CMK (cell line): Measurements from ENCODE around the gene TRAK1.

Experiments
- DNase-seq: peaks from one replicate; pipeline ENCODE4 v3.0.0-alpha.2; 2010; ENCODE audit warnings: low read depth

The TRAK1 gene

DNA sequence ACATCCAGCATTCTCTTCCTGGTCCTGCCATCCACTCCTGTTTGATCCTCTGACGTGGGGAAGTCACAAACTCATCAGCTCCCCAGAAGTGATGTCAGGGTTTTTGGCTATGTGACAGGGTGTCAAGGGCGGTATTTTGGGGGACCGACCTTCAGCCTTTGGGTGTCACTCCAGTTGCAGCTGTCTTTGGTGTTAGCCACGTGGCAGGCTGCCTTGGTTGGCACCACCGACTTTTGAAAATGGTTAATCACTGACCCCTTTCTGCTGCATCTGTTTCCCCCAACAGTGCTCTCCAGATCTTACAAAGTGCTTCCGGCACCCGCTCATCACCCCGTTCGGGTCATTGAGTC is 86.6 kb downstream of the TRAK1 start:
- DNase-seq: no peak

DNA sequence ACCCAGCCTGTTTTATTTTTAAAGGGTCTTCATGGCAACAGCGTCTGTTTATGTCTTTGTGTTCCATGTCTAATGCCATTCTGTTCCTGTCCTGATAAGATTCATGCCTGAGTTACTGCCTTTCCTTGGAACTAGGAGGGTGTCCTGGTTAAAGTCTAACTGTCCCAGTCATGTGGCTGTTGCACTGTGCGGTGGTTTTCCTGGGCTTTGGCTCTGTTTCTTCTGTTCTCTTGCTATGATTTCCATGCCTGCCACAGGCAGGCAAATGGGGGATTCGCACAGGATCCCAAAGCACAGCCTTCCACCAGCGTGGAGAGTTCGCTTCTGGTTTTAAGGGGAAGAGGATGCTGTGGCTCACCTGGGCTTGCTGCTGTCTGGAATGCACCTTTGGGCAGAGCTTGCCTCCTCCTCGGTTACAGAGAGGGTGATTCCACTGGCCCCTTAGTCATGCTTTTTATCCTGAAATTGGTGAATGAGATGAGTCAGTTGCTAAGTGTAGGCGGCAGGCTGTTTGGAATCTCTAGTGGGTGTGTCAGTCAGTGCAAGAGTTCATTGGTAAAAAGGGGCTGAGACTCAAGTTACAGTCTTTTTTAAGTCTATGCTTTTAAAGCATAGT is 88.1 kb downstream of the TRAK1 start:
- no peak for DNase-seq

DNA sequence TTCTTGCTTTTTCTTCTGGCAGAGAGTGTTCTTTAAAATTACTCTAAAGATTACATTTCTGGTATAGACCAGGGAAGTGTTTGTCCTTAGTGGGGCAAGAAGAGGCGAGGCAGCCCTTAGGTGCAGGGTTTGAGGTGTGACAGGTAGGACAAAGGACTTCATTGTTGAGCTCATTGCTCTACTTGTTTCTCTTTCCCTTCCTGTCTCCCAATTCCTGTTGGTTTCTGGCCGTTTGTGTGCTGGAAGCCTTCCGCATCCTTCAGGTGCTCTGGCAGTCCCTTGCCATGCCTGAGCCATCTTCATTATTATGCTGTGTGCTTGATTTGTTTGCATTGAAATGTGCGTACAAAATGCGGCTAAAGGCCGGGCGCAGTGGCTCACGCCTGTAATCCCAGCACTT is 89.7 kb downstream of the TRAK1 start:
- DNase-seq: no peak

DNA sequence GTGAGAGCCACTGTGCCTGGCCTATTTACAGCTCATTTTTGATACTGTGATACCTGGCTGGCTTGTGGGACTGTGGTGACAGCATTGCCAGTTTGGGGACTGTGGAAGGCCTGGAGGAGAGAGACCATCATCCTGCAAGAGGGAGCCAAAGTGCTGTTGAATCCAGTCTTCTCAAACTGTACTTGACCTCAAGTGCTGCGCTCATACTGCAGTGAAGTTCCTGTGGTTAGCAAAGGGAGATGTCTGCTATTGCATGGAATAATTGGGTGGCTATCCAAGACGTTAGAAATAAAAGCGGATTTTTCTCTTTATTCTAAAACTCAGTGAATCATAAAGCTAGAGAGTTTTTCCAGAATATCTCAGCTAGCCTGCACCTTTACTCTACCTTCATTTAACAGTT is 91.4 kb downstream of the TRAK1 start:
- DNase-seq: no peak

DNA sequence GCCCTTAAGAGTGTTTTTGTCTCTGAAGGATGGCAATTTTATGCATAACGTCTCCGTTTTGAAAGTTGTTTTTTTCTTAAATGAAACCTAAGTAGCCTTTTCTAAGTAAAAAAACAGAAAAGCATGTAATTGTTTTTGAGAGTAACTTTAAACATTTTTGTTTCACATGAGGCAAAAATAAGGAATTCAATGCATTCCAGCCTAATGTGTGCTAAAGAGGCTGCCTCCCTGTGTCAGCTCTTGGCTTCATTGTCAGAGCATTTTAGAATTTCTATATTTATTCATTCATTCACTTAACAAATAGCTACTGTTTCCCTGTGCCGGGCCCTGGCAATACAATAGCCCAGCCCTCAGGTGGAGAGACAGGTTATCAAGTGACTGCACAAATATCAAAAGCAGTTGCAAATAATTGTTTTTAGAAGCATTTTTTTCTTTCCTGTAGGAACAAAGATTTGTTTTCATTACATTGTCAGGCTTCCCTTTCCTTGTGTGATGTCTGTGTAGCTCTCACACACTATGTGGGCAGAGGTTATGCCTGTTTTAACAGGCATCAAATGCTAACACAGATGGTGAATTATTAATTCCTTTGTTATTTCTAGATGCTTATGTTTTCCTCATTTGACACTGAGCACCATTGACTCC is 93.0 kb downstream of the TRAK1 start:
- DNase-seq: no peak

DNA sequence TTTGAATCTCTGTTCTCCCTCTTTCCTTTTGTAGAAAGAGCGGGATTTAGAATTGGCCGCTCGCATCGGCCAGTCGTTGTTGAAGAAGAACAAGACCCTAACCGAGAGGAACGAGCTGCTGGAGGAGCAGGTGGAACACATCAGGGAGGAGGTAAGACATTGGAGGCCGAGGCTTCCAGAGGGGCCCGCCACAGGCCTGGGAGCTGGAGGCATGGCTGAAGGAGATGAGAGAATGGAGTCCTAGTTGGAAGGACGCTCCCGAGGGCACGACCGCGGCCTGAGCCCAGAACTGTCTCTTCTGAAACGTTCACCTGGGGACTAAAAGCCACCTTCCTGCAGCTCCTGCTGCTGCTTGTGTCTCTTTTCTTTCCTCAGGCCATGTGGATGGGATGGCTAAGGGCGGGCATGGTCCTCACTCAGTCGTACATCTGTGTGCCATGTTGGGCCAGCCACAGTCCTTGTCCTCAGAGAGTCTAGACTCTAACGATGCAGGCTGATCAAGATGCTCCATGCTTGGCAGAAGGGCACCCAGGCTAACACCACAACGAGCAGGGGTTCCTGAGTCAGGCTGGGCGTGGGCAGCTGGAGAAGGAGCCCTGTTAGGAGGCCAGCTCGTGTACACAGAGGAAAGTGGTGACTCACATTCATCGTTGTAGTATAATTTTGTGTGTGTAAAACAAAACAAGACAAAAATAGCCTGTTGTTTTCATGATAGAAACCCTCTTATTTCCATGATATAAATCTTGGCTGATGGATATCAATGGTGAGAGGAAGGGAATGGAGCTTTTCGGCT is 93.7 kb downstream of the TRAK1 start:
- DNase-seq: no peak

DNA sequence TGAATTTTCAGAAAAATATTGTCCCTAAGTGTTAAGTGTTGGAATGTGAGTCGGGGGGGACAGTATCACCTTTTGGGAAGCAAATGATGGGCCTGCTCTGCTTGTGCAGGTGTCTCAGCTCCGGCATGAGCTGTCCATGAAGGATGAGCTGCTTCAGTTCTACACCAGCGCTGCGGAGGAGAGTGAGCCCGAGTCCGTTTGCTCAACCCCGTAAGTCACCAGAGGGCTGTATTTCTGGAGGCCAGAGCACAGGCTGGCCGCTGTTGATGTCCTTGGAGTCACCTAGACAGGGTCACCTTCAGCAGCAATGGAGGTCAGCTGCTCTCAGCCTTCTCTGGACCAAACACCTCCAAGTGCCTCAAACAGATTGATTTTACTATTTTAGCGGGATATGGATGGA is 96.8 kb downstream of the TRAK1 start:
- DNase-seq: no peak

DNA sequence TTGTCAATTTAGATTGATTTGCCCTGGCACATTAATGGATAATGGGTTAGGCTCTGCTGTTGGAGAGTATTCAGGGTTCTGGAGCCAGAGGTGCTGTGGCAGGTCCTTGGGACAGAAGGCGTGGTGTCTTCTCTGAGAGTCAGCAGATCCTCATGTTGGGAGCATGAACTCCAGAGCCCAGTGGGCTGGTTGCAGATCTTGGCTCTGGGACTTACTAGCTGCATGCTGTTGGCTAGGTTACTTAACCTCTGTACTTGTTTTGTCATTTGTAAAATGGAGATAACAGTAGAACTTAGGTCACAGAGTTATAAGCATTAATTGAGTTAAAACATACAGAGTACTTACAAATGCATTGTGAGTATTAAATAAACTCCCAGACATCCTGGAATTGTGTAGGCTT is 97.2 kb downstream of the TRAK1 start:
- DNase-seq: no peak

DNA sequence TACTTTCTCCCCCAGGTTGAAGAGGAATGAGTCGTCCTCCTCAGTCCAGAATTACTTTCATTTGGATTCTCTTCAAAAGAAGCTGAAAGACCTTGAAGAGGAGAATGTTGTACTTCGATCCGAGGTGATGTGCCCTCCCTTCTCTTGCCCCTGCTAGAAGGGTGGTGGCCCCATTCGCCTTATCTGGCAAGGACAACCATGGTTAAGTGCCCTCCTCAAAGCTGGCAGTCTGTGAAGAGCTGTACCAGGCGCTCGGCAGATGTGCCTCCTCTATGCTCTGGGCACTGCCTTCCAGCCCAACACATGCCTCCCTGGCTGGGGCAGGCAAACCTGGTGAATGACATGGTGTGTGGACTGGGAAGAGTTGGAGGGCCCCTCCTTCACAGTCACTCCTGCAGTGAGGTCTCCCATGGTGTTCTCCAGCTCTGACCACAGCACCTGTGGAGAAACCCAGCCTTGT is 97.9 kb downstream of the TRAK1 start:
- no peak for DNase-seq

DNA sequence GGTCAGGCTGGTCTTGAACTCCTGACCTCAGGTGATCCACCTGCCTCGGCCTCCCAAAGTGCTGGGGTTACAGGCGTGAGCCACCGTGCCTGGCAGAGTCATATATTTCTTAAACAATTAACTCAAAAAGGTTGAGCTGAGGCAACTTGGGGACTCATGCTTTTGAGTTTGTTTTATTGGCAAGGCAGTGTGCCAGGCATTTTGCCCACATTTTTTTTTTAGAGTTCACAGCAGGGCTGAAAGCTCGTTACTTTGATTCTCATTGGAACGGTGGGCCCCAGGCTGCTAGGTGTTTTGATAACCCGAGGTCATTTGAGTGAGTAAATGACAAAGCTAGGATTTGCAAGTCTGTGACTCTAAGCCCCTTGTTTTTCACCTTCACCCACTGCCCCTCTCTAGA is 98.6 kb downstream of the TRAK1 start:
- DNase-seq: no peak

DNA sequence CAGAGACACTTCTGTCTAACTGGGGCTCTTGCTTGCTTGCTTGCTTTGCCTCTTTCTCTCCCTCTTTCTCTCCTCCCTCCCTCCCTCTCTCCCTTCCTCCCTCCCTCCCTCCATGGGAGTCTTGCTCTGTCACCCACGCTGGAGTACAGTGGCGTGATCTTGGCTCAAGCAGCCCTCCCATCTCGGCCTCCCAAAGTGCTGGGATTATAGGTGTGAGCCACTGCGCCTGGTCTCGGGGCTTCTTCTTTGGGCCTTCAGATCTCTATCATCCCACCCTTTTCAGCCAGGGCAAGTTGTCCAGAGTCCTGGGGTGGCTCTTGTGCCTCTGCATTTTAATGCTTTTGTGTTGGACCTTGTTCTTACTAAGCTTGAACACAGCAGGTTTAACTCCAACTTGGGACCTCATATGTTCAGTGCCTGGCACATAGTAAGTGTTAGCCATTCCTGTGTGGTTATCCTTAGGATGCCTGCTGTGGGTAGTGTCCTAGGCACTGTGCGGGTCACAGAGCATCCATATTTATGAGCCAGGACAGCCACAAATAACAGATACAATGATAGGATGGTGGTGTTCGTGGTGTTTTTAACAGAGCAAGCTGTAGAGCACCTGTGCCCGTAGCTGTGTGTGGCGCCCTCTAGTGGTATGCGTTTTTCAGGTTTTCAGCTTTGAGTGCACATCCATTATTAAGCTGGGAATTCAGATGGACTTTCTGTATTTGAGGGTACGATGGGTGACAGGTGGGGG is 99.7 kb downstream of the TRAK1 start:
- DNase-seq: peak; percentile 26

DNA sequence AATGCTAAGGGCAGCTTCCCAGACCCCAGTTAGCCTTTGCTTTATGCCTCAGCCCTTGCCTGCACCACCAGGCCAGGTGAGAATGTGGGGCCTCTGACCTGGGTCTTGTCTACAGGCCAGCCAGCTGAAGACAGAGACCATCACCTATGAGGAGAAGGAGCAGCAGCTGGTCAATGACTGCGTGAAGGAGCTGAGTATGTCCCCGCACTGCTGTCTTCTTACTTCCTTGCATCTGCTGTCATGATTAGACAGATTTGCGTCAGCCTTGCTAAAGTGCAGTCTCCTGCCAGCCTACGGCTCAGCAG is 100.2 kb downstream of the TRAK1 start:
- DNase-seq: no peak

DNA sequence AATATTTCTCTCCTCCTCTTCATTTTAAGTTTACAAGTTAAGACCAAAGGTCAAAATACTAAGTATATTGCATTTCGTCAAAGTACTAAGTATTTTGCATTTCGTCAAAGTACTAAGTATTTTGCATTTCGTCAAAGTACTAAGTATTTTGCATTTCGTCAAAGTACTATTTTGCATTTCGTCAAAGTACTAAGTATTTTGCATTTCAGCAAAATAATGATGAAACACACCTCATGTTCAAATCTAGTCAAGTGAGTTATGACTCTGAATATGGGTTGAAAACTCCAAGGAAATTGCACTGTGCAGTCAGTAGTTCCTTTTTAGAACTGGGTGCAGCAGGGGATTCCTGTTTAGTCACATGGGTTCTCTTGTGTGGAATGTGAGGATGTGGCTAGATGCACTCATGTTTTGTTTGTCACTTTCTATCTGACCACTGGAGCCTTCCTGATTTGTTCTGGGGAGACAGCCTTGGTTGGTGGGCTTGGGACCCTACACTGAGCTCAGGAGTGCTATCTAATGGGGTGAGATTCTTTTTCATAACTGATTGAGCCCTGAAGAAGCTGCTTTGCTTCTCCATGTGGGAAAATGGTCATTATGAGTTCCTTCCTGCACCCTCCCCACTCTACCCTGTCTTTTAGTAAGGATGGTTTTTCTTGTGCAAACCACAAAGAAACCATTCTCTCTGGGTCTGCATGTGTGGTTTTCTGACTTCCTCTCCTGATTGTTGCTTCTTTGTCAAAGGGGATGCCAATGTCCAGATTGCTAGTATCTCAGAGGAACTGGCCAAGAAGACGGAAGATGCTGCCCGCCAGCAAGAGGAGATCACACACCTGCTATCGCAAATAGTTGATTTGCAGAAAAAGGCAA is 101.4 kb downstream of the TRAK1 start:
- peak; percentile 52 for DNase-seq

DNA sequence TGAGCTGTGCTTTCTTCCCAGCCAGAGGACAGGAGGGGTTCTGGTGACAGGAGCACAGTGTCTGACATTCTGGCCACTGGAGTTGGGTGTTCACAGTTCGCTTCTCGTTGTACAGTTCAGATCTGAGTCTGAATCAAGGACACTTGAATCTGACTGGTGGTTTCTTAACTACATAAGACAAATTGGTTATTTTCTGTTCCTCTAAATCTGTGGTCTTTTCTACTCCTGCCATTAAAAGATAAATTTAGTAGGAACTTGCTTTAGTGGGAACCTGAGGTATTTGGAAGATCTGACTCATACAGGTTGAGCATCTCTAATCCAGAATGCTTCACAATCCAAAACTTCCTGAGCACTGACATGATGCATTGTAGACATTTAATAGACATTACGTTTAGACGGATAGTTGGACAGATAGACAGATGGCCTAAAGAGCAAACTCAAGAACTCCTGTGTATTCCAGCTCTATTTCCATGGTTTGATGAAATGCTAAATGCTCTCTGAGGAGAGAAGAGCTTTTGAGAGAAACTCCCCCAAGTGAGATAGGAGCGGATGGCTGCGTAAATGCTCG is 103.9 kb downstream of the TRAK1 start:
- no peak for DNase-seq

DNA sequence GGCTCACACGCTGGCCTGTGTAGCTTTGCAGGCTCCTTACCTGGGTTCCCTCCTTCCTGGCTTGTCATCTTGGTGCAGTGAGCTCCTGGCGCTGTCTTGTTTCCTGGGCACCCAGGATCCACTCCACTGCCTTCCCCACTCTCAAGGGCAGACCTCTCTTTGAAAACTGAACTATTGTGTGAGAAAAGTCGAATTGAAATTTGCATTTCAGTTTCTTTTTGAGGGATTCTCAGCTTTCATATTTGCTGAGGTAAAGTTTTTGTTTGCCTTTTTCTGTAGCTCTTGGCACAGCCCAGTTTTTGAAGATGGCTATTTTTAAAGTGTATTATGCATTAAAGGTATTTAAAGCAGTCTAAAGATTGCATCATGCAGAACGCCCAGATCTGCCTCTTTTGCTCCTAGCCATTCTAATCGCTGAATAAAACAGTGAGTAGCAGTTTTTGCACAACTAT is 104.7 kb downstream of the TRAK1 start:
- DNase-seq: no peak

DNA sequence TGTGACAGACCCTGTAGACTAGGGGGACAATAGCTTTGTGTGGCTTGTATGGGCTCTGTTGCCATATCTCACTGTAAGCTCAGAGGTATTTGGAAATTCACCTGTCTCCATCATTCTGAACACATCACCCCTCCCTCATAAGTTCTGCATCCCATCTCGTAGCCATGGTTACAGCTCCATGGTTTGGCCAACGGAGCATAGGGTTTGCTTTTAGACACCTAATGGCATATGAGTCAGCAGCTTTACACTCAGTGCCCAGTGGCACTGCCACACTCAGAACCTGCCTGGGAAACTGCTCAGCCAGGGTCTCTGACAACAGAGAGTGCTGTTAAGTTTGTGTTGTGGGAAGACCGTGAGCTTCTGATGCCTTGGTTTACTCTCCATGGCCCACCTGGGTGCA is 107.6 kb downstream of the TRAK1 start:
- DNase-seq: no peak

DNA sequence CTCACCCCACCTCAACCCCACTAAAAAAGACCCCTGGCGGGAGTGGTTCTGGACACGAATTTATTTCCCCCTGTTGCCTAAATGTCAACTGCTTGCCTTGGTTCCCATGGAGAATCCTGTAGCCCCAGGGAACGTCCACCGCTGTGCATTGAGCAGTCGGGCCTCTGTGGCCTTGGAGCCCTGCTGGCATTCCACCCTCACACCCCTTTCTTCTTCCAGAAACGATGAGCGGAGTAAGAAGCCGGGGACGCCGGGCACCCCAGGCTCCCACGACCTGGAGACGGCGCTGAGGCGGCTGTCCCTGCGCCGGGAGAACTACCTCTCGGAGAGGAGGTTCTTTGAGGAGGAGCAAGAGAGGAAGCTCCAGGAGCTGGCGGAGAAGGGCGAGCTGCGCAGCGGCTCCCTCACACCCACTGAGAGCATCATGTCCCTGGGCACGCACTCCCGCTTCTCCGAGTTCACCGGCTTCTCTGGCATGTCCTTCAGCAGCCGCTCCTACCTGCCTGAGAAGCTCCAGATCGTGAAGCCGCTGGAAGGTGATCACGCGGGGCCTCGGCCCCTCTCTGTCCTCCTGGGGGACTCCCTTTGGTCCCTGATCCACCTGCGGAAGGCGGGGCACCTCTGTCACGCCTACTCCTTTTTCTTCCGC is 111.2 kb downstream of the TRAK1 start:
- no peak for DNase-seq

DNA sequence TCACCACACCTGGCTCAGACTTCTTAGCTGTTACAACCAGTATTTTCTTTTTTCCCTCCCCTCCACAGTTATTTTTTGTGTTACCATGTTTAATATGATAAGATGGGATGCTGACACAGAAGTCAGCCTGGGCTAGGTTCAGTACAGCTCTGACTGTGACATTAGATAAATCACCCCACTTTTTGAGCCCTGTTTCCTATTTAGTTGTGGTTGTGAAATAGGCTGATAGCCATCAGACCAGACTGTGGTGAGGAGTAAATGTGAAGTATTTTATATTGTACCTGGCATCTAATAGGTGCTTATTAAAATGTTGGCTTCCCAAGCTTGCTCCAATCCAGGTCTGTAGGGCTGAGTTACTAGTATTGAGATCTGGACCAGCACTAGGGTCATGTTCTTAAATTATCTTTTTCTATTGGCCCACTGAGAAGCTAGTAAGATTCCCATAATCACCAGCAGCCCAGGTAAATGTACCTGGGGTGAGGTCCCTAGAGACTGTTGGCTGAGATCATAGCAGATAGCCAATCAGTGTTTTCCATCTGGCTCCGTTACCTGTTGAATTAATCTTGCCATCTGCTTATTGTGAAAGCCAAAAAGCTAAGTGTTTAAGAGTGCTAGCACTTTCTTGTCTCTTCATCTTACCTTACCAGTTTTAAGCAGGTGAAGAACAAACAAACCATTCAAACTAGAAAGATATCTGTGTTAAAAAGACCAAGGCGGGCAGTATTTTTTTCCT is 113.9 kb downstream of the TRAK1 start:
- no peak for DNase-seq

DNA sequence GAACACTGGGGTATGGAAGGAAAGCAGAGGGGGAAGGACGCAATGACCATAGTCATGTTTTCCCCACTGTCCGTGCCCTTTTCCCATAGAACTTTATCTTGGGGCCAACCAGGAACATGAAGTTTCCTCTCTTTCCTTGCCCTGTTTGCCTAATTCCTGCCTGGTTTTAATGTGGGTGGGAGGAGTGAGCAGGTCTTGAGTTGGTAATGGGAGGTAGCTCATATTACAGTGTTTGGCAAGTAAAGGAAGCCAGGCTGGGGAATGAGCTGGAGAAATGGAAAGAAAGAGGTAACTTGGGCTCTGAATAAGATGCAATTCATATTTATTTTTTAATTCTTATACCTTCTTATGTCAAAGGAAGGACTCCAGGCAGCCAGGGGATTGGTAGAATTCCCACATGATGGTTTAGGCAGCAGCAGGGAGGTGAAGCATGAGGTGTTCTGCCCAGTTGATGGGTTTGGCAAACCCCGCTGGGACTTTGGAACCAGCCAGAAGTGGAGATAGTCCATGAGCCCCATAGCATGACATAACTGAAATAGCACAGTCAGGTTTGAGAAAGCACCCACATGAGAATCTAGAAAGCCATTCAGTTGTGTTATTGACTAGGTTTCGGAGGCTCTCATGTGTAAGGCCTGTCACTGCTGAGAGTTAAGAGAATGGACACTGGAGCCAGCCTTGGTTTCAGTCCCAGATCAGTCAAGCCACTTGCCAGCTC is 114.8 kb downstream of the TRAK1 start:
- no peak for DNase-seq

DNA sequence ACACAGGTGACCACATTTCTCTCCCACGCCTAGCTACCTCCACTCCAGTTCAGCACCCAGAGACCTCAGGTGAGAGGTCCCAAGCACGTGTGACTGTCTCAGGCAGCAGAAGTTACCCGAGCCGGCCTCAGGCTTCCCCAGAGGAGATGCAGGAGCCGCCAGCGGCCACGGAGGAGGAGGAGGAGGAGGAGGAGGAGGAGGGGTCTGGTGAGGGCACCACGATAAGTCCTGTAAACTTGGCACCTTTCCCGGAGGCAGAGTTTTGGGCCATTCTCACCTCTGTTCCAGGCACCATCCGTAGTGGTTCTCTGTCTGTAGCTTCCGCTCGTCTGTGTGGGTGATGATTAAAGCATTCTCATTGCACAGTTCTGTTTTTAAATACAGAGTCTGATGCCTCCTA is 118.8 kb downstream of the TRAK1 start:
- no peak for DNase-seq
